Neural cell (in vitro differentiated cells): ENCODE results near the gene FGF16.

Experiments used
- EZH2 ChIP-seq: fragments of 200-600, 300-800 bp; shearing (Covaris generic), sonication (generic); IDR thresholded peaks from 2 replicates; pipeline ENCODE4 v1.6.1; 2014; ENCODE audit warnings: antibody characterized with exemption, low read length, borderline replicate concordance, mild to moderate bottlenecking; ENCODE audit not compliant: insufficient read depth, poor library complexity, severe bottlenecking
- REST ChIP-seq: IDR thresholded peaks from 2 replicates; pipeline ENCODE4 v1.6.1; 2012; ENCODE audit warnings: borderline replicate concordance
- TF ChIP-seq, protein P1 (sequence below): fragments of 450-650 bp; IDR thresholded peaks from 2 replicates; pipeline ENCODE4 v1.5.1; 2014; ENCODE audit warnings: antibody characterized with exemption, mild to moderate bottlenecking, moderate library complexity; ENCODE audit not compliant: poor library complexity, severe bottlenecking

DNA sequence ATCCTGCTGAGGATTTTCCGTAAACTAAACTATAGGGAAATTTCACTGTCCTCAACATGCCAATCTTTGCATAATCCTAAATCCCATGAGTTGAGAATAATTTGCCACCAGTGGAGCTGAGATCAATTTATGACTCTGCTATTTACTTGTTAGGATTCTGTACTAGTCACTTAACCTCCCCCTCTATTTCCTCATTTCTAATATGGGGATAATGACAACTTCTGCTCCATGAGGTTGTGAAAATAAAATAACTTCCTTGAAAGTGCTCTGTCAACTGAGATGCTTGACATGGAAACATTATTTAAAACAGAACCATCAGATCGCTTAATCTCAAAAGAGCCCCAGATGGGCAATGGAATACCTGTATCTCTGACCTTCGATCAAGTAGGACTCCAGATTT, 2.6 kb upstream of the FGF16 start:
- TF ChIP-seq EZH2 (no peak), REST (no peak)
- TF ChIP-seq, protein P1, sequence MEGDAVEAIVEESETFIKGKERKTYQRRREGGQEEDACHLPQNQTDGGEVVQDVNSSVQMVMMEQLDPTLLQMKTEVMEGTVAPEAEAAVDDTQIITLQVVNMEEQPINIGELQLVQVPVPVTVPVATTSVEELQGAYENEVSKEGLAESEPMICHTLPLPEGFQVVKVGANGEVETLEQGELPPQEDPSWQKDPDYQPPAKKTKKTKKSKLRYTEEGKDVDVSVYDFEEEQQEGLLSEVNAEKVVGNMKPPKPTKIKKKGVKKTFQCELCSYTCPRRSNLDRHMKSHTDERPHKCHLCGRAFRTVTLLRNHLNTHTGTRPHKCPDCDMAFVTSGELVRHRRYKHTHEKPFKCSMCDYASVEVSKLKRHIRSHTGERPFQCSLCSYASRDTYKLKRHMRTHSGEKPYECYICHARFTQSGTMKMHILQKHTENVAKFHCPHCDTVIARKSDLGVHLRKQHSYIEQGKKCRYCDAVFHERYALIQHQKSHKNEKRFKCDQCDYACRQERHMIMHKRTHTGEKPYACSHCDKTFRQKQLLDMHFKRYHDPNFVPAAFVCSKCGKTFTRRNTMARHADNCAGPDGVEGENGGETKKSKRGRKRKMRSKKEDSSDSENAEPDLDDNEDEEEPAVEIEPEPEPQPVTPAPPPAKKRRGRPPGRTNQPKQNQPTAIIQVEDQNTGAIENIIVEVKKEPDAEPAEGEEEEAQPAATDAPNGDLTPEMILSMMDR: no peak
